ENCODE results near the gene NBPF4. TPM values are rescaled to one million over a fixed set of nuclear protein-coding genes. Genes with fewer than 3 reads are reported as not detected.
"Not testable (repeated sequence)": the region's sequence is repeated elsewhere in the genome, so short reads cannot be mapped to it uniquely, and the experiment has no call there.

Gene NBPF4
- total RNA-seq, 1 donor from 2014 or later: not detected

DNA sequence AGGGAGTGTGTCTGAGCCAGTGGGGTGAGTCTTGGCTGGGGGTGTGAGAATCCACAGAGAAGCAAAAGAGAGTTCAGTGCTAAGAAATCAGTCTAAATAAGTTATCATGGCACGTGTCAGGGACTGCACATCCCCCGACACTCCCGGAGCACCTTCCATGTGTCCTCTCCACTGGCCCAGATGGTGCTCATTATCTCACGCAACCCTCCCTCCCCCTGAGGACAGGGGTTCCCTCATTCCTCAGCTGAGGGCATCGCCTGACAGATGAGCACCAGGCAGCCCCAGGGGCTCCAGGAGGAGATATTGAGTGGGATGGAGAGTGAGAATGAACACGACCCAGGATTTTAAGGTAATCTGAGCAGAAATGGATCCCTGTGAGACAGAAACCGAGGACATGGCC, 16.1 kb downstream of the NBPF4 start:
- not testable (repeated sequence) for H2AFZ ChIP-seq (ENCODE audit: low read depth, low read length); H3K4me3 ChIP-seq (ENCODE audit: insufficient read depth, low read depth, low read length); H3K27me3 ChIP-seq (ENCODE audit: insufficient read depth, low read length); H3K4me1 ChIP-seq (ENCODE audit: insufficient read depth, low read length); H3K4me1 Mint-ChIP-seq (ENCODE audit: low read depth, unreplicated experiment); H3K27ac ChIP-seq (ENCODE audit: low read depth, low read length); H3K27ac Mint-ChIP-seq (ENCODE audit: unreplicated experiment); H3K9me3 Mint-ChIP-seq (ENCODE audit: unreplicated experiment); H3K9me3 ChIP-seq (ENCODE audit: insufficient read depth, low read depth, low read length); H3K36me3 Mint-ChIP-seq (ENCODE audit: low read depth, unreplicated experiment); H3K79me2 ChIP-seq (ENCODE audit: insufficient read depth, low read length); DNase-seq (ENCODE audit: low read depth); H3K36me3 ChIP-seq (ENCODE audit: insufficient read depth, low read length); H3K4me3 Mint-ChIP-seq (ENCODE audit: unreplicated experiment); H3K27me3 Mint-ChIP-seq (ENCODE audit: low read depth, unreplicated experiment); H3K9ac ChIP-seq (ENCODE audit: low read length); H4K20me1 ChIP-seq (ENCODE audit: insufficient read depth, low read length); H3K4me2 ChIP-seq (ENCODE audit: low read length); FAIRE-seq

DNA sequence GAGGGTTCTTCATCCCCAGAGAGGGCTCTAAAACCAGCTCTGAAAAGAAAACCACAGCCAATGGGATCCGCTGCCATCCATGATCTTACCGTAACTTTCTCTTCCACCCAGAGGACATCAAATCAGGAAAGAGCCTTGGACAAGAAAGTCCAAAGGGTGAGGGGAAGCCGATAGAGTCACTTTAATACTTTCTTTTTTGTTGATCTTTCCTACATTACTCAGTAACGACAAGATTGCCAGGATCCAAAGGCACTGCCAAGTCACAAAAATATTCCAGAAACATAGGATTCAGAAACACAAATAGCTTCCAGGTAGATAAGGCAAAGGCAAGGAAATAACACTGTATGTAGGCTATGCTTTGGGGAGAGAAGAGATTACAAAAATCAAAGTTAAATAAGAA, 17.0 kb downstream of the NBPF4 start:
- not testable (repeated sequence) for H3K4me2 ChIP-seq (ENCODE audit: low read length); H3K27ac ChIP-seq (ENCODE audit: low read depth, low read length); H3K27me3 ChIP-seq (ENCODE audit: insufficient read depth, low read length); H4K20me1 ChIP-seq (ENCODE audit: insufficient read depth, low read length); H3K36me3 Mint-ChIP-seq (ENCODE audit: low read depth, unreplicated experiment); DNase-seq (ENCODE audit: low read depth); H3K9me3 ChIP-seq (ENCODE audit: insufficient read depth, low read depth, low read length); H3K27ac Mint-ChIP-seq (ENCODE audit: unreplicated experiment); H3K4me3 ChIP-seq (ENCODE audit: insufficient read depth, low read depth, low read length); H3K79me2 ChIP-seq (ENCODE audit: insufficient read depth, low read length); FAIRE-seq; H3K4me1 Mint-ChIP-seq (ENCODE audit: low read depth, unreplicated experiment); H3K4me1 ChIP-seq (ENCODE audit: insufficient read depth, low read length); H2AFZ ChIP-seq (ENCODE audit: low read depth, low read length); H3K36me3 ChIP-seq (ENCODE audit: insufficient read depth, low read length); H3K27me3 Mint-ChIP-seq (ENCODE audit: low read depth, unreplicated experiment); H3K9me3 Mint-ChIP-seq (ENCODE audit: unreplicated experiment); H3K9ac ChIP-seq (ENCODE audit: low read length); H3K4me3 Mint-ChIP-seq (ENCODE audit: unreplicated experiment)

DNA sequence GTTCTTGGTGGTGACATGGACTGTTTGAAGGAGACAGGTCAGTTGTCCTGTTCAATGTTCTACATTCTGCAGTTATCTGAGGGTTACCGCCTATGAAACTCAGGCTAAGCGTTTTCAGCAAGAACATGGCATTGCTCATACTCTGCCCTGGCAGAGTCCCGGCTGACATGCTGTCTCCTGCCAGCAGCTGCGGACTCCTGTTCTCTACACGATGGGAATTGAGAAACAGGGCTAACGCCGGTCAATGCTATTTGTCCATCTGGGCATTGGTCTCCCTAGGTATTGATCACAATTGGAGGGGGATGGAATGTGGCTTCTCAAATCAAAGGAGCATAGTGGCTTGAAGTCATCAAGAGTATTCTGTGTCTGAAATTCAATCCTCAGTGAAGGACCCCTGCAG, 20.6 kb downstream of the NBPF4 start:
- H4K20me1 ChIP-seq (ENCODE audit: insufficient read depth, low read length); H3K36me3 Mint-ChIP-seq (ENCODE audit: low read depth, unreplicated experiment); H3K4me1 Mint-ChIP-seq (ENCODE audit: low read depth, unreplicated experiment); H3K4me3 ChIP-seq (ENCODE audit: insufficient read depth, low read depth, low read length); H3K4me2 ChIP-seq (ENCODE audit: low read length); H3K79me2 ChIP-seq (ENCODE audit: insufficient read depth, low read length); H3K27ac Mint-ChIP-seq (ENCODE audit: unreplicated experiment); H3K27me3 ChIP-seq (ENCODE audit: insufficient read depth, low read length); H3K4me3 Mint-ChIP-seq (ENCODE audit: unreplicated experiment); H3K4me1 ChIP-seq (ENCODE audit: insufficient read depth, low read length); H2AFZ ChIP-seq (ENCODE audit: low read depth, low read length); H3K9ac ChIP-seq (ENCODE audit: low read length); H3K27ac ChIP-seq (ENCODE audit: low read depth, low read length); H3K9me3 Mint-ChIP-seq (ENCODE audit: unreplicated experiment); FAIRE-seq; H3K27me3 Mint-ChIP-seq (ENCODE audit: low read depth, unreplicated experiment); H3K9me3 ChIP-seq (ENCODE audit: insufficient read depth, low read depth, low read length); DNase-seq (ENCODE audit: low read depth); H3K36me3 ChIP-seq (ENCODE audit: insufficient read depth, low read length): not testable (repeated sequence)

DNA sequence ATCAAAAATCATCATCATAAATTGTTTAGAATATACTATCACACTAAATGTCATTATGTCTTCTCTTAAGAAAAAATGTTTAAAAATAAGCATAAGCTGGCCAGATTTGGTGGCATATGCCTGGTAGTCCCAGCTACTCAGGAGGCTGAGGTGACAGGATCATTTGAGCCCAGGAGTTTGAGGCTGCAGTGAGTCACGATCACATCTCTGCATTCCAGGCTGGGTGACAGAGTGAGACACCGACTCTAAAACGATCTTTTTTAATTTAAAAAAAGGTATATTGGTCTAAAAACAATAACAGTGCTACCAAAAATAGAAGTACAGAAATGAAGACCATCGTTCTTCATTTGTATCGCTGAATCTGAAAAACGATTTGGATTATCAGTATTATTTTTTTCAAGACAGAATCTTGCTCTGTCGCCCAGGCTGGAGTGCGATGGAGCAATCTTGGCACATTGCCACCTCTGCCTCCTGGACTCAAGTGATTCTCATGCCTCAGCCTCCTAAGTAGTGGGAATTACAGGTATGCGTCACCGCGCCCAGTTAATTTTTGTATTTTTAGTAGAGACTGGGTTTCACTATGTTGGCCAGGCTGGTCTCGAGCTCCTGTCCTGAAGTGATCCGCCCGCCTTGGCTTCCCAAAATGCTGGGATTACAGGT, 26.2 kb downstream of the NBPF4 start:
- not testable (repeated sequence) for H3K4me3 ChIP-seq (ENCODE audit: insufficient read depth, low read depth, low read length); H3K36me3 ChIP-seq (ENCODE audit: insufficient read depth, low read length); H3K9me3 ChIP-seq (ENCODE audit: insufficient read depth, low read depth, low read length); H3K27me3 Mint-ChIP-seq (ENCODE audit: low read depth, unreplicated experiment); H3K27ac ChIP-seq (ENCODE audit: low read depth, low read length); FAIRE-seq; H3K4me2 ChIP-seq (ENCODE audit: low read length); H4K20me1 ChIP-seq (ENCODE audit: insufficient read depth, low read length); H3K79me2 ChIP-seq (ENCODE audit: insufficient read depth, low read length); H3K27ac Mint-ChIP-seq (ENCODE audit: unreplicated experiment); H3K9me3 Mint-ChIP-seq (ENCODE audit: unreplicated experiment); H3K36me3 Mint-ChIP-seq (ENCODE audit: low read depth, unreplicated experiment); DNase-seq (ENCODE audit: low read depth); H3K9ac ChIP-seq (ENCODE audit: low read length); H2AFZ ChIP-seq (ENCODE audit: low read depth, low read length); H3K4me3 Mint-ChIP-seq (ENCODE audit: unreplicated experiment); H3K4me1 ChIP-seq (ENCODE audit: insufficient read depth, low read length); H3K27me3 ChIP-seq (ENCODE audit: insufficient read depth, low read length)
- peaks cover 16% of the 10 kb centered on the region for H3K4me1 Mint-ChIP-seq (ENCODE audit: low read depth, unreplicated experiment)

DNA sequence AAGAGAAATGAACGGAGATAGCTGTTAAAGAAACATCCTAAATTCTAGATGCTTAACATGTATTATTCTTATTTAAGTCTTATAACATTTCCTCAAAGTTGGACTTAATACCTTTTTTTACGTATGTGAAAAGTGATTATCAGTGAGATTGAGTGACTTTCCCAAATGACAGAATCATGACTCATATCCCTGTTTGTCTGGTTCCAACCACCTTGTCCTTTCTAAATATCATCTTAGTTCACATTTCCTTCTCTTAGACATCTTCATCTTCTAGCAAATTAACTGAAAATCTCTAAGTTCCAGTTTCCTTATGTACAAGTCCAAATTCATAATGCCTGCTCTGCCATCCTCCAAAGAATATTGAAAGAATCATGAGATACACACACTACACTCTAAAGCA, 26.9 kb downstream of the NBPF4 start:
- H3K36me3 Mint-ChIP-seq (ENCODE audit: low read depth, unreplicated experiment); H3K9ac ChIP-seq (ENCODE audit: low read length); H3K36me3 ChIP-seq (ENCODE audit: insufficient read depth, low read length); H3K27me3 ChIP-seq (ENCODE audit: insufficient read depth, low read length); H3K4me3 ChIP-seq (ENCODE audit: insufficient read depth, low read depth, low read length); H3K4me3 Mint-ChIP-seq (ENCODE audit: unreplicated experiment); H3K9me3 Mint-ChIP-seq (ENCODE audit: unreplicated experiment); FAIRE-seq; H3K27me3 Mint-ChIP-seq (ENCODE audit: low read depth, unreplicated experiment); H2AFZ ChIP-seq (ENCODE audit: low read depth, low read length); H3K27ac Mint-ChIP-seq (ENCODE audit: unreplicated experiment); H3K9me3 ChIP-seq (ENCODE audit: insufficient read depth, low read depth, low read length); H3K79me2 ChIP-seq (ENCODE audit: insufficient read depth, low read length); H3K27ac ChIP-seq (ENCODE audit: low read depth, low read length); H3K4me2 ChIP-seq (ENCODE audit: low read length); DNase-seq (ENCODE audit: low read depth); H3K4me1 ChIP-seq (ENCODE audit: insufficient read depth, low read length); H4K20me1 ChIP-seq (ENCODE audit: insufficient read depth, low read length): not testable (repeated sequence)
- H3K4me1 Mint-ChIP-seq (ENCODE audit: low read depth, unreplicated experiment): peaks cover 16% of the 10 kb centered on the region

DNA sequence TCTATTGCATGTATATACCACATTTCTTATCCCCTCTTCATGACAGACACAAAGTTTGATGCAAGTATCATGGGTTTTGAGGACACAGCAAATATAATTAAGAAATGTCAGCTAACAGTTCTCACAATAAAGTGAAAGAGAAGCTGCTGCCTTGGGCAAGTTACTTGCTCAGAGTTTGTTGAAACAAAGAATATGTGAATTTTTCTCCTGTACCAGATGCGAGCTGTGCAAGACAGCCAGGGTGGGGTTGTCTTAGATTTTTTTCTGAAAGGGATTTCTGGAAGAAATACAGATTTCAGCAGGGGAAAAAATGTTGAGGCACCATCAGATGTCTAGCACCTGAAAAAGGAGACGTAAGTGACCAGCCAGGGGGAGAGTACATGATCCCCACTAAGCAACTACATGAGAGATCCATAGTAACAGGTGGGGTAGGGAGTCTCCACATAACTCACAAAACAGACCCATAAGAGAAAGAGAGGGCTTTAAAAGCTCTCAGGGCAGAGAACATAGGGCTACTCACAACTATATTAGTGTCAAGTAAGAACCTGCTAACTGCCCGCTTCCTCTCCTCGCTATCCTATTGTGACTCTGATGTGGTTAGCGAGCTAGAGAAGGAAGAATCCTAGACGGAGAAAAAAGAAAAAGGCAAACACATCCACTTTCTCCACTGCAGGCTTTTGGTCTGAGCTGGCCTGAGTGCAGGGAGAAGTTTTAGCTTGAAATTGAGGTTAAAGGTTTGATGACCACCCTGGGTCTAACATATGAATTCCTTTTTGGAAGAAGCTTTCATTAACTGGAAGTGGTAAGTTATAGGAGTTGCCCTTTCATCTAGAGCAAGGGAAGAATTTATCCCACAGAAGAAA, 27.6 kb downstream of the NBPF4 start:
- not testable (repeated sequence) for DNase-seq (ENCODE audit: low read depth); H3K9me3 ChIP-seq (ENCODE audit: insufficient read depth, low read depth, low read length); H3K9ac ChIP-seq (ENCODE audit: low read length); H3K27ac ChIP-seq (ENCODE audit: low read depth, low read length); H3K27me3 Mint-ChIP-seq (ENCODE audit: low read depth, unreplicated experiment); H2AFZ ChIP-seq (ENCODE audit: low read depth, low read length); H3K79me2 ChIP-seq (ENCODE audit: insufficient read depth, low read length); H3K36me3 Mint-ChIP-seq (ENCODE audit: low read depth, unreplicated experiment); H3K4me1 ChIP-seq (ENCODE audit: insufficient read depth, low read length); FAIRE-seq; H3K36me3 ChIP-seq (ENCODE audit: insufficient read depth, low read length); H3K4me2 ChIP-seq (ENCODE audit: low read length); H3K4me3 ChIP-seq (ENCODE audit: insufficient read depth, low read depth, low read length); H4K20me1 ChIP-seq (ENCODE audit: insufficient read depth, low read length); H3K9me3 Mint-ChIP-seq (ENCODE audit: unreplicated experiment); H3K4me3 Mint-ChIP-seq (ENCODE audit: unreplicated experiment); H3K27ac Mint-ChIP-seq (ENCODE audit: unreplicated experiment)
- H3K4me1 Mint-ChIP-seq (ENCODE audit: low read depth, unreplicated experiment): peaks cover 16% of the 10 kb centered on the region
- H3K27me3 ChIP-seq (ENCODE audit: insufficient read depth, low read length): peaks cover 11% of the 10 kb centered on the region

Measured in astrocyte (in vitro differentiated cells and primary cell).